Natural killer cell treated with Interleukin-12 subunit alpha and Interleukin-12 subunit beta and Interleukin-15 and Interleukin-18, amount 100 ng/mL, for 72 hours (primary cell): ENCODE results near the gene THTPA. TPM values are rescaled to one million over a fixed set of nuclear protein-coding genes. Genes with fewer than 3 reads are reported as not detected.
"Not testable (repeated sequence)": the region's sequence is repeated elsewhere in the genome, so short reads cannot be mapped to it uniquely, and the experiment has no call there.

Source experiments
- ATAC-seq, 2 donors: fragments of 150-1000 bp; cut with Tn5 transposase in 1 of 2; sonication (Bioruptor Pico), chemical (Tn5 transposase) in 1 of 2; 2 replicates each; pipeline ENCODE4 v1.10.0; 2021
- DNase-seq: peaks from one replicate; pipeline ENCODE4 v3.0.0; 2022; ENCODE audit warnings: low spot score
- H3K27ac Mint-ChIP-seq, 2 donors: 1 replicate in 1 of 2; 2 replicates in 1 of 2; pipeline ENCODE4 v1.8.0; 2022; ENCODE audit warnings: mixed read lengths in 2 of 2, mild to moderate bottlenecking in 1 of 2, moderate library complexity in 1 of 2
- H3K27me3 Mint-ChIP-seq, 2 donors: 1 replicate in 1 of 2; 2 replicates in 1 of 2; pipeline ENCODE4 v1.8.0; 2022; ENCODE audit warnings: mixed read lengths in 2 of 2
- H3K36me3 Mint-ChIP-seq: one replicate; pipeline ENCODE4 v1.8.0; 2022; ENCODE audit warnings: mixed read lengths
- H3K4me1 Mint-ChIP-seq, 2 donors: 1 replicate in 1 of 2; 2 replicates in 1 of 2; pipeline ENCODE4 v1.8.0; 2022; ENCODE audit warnings: low read depth in 2 of 2, mixed read lengths in 2 of 2, mild to moderate bottlenecking in 1 of 2
- H3K4me3 Mint-ChIP-seq: one replicate; pipeline ENCODE4 v1.8.0; 2022; ENCODE audit warnings: mixed read lengths
- H3K9me3 Mint-ChIP-seq: 2 replicates; pipeline ENCODE4 v1.8.0; 2022; ENCODE audit warnings: mixed read lengths
- total RNA-seq, 2 donors: library from RNA; stranded (reverse); gene quantifications; one replicate each; pipeline ENCODE4 v1.2.3, GENCODE V29; 2022

The THTPA gene
- total RNA-seq, 2 donors from 2014 or later, result 10.6 to 11.7 TPM

DNA sequence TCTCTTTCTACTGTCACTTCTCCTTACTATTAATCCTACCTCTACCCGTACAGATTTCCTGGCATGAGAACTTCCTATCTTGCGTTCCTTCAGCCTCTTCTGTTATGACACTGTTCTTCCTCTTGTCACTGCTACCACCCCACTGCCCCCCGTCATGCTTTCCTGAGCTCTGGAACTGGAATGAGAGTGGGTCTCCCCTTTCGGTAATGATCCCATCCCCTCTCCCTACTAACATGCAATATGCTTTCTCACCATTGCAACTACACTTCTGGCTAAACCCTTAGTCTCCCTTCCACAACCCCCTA is 16.4 kb downstream of the THTPA start:
- no peak for DNase-seq
- H3K4me3 Mint-ChIP-seq, result no peak overlapping the region
- H3K36me3 Mint-ChIP-seq, result no peaks in the 10 kb centered on the region
- peaks cover 18 to 19% of the 10 kb centered on the region in 2 donors for H3K4me1 Mint-ChIP-seq
- ATAC-seq, result no peak
- H3K27me3 Mint-ChIP-seq, result peaks cover 30 to 31% of the 10 kb centered on the region in 2 donors
- no peaks in the 10 kb centered on the region for H3K9me3 Mint-ChIP-seq
- no peak overlapping the region for H3K27ac Mint-ChIP-seq

DNA sequence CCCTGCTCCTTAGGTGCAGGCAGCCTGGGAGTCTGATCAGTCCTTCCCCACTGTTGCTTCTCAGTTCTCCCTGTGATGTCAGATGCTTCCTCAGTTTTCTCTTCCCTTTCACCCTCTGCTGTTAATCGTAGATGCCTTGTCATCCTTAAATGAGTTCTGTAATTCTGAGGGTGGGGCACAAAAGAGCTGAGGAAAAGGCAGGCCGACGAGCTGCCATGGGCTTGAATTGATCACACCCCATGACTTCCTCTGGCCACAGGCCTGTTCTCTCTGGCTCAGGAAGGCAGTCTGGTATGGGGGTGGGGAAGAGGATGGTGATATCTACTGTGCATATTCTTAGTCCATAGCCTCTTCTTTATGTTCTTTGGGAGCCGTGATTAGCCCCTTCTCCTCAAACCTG is 16.8 kb downstream of the THTPA start:
- Mint-ChIP-seq H3K4me1 (peaks cover 14 to 16% of the 10 kb centered on the region in 2 donors), H3K9me3 (no peaks in the 10 kb centered on the region), H3K4me3 (no peak overlapping the region), H3K27ac (no peak overlapping the region), H3K36me3 (no peaks in the 10 kb centered on the region), H3K27me3 (peaks cover 30 to 31% of the 10 kb centered on the region in 2 donors)
- ATAC-seq (no peak), DNase-seq (no peak)

DNA sequence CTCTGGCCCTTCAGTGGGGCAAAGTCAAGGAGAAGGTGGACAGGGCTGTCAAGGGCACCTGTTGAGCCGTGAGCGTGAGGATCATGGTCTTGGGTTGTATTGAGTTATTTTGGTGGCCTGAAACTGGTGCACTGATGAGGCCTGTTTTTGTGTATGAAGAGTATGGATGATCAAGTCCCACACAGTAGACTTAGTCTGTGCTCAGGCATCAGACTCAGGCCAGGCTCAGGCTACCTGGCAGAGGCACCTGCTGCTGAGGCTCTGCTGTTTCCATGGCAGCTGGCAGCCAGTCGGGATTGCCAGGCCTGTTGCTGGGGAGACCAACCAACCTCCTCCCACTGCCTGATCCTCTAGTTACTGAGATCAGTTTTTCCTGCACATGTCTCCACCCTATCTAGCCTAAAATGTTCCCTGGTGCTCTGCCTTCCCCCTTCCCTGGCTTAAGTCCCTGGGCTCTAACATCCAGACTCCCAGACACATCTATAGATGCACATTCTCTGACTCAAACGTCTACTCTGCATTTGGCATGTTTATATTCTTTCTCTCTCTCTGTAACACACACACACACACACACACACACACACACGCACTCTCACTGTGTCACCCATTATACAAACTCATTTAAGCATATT is 17.4 kb downstream of the THTPA start:
- Mint-ChIP-seq H3K36me3 (no peaks in the 10 kb centered on the region), H3K27me3 (peaks cover 35 to 36% of the 10 kb centered on the region in 2 donors), H3K9me3 (no peaks in the 10 kb centered on the region), H3K4me1 (peaks cover 13 to 14% of the 10 kb centered on the region in 2 donors), H3K4me3 (no peak overlapping the region), H3K27ac (no peak overlapping the region)
- no peak for ATAC-seq
- no peak for DNase-seq

DNA sequence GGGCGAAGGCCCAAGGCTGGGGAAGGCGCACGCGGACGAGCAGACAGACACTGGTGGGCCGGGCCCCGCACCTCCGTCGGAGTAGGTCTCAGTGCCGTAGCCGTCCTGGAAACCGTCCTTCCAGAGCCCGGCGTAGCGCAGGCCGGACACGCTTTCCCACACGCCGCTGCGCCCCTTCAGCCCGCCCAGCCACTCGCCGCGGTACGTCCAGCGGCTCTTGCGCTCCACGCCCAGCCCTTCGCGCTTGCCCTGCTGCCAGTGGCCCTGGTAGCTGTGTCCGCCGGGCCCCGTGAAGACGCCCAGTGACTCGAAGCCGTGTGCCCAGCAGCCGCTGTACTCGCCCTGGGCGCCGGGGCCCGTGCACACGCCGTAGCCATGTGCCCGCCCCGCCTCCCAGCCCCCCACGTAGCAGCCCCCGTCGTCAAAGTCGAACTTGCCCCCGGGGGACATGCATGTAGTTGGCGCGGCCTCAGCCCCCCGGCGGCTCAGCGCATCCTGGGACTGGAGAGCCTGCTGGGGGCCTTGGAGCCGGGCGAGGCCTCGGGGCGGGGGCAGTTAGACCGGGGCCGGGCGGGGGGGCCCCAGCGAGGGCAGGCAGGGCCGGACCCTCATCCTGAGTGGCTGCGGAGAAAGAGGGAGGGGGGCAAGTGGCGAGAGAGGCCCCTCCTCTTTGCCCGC is 21.1 kb downstream of the THTPA start:
- Mint-ChIP-seq H3K27me3 (peaks cover 44 to 48% of the 10 kb centered on the region in 2 donors), H3K36me3 (no peaks in the 10 kb centered on the region), H3K27ac (no peak overlapping the region), H3K4me3 (peak overlapping the region; percentile 48), H3K9me3 (no peaks in the 10 kb centered on the region), H3K4me1 (peaks cover 11 to 15% of the 10 kb centered on the region in 2 donors)
- ATAC-seq, result peak; percentile 21 to 55
- no peak for DNase-seq

DNA sequence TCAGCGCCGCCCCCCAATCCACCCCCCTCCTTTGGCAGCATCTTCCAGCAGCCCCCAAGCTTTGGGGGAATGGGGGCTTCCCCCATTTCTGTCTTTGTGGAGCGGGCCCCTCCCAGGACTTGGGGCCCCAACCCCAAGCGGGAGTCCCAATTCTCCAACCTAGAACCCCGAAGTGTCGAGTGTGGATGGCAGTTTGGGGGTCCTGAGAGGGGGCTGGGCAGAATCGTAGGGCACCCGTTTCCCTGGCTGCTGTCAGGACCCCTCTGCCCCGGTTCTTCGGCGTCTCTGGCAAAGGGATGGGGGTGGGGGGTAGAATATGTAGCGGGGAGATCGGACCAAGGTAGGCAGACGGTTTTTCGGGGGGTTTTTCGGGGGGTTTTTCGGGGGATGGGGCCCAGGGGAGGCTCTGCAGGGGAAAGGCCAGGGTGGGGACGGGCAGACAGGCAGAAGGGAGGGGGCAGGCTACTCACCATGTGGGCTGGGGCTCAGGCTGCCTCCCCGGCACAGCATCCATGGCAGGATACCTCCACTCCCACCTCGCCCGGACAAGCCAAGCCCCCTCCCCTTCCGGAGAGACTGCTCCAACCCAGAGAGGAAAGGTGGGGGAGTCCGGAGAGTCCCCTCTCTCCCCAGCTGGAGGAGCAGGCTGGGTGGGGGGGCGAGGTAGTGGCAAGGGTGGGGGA is 21.8 kb downstream of the THTPA start:
- peaks cover 40 to 45% of the 10 kb centered on the region in 2 donors for H3K27me3 Mint-ChIP-seq
- ATAC-seq, result no peak
- no peak overlapping the region for H3K27ac Mint-ChIP-seq
- H3K4me1 Mint-ChIP-seq, result peaks cover 4 to 15% of the 10 kb centered on the region in 2 donors
- no peaks in the 10 kb centered on the region for H3K36me3 Mint-ChIP-seq
- no peaks in the 10 kb centered on the region for H3K9me3 Mint-ChIP-seq
- DNase-seq, result no peak
- H3K4me3 Mint-ChIP-seq, result no peak overlapping the region

DNA sequence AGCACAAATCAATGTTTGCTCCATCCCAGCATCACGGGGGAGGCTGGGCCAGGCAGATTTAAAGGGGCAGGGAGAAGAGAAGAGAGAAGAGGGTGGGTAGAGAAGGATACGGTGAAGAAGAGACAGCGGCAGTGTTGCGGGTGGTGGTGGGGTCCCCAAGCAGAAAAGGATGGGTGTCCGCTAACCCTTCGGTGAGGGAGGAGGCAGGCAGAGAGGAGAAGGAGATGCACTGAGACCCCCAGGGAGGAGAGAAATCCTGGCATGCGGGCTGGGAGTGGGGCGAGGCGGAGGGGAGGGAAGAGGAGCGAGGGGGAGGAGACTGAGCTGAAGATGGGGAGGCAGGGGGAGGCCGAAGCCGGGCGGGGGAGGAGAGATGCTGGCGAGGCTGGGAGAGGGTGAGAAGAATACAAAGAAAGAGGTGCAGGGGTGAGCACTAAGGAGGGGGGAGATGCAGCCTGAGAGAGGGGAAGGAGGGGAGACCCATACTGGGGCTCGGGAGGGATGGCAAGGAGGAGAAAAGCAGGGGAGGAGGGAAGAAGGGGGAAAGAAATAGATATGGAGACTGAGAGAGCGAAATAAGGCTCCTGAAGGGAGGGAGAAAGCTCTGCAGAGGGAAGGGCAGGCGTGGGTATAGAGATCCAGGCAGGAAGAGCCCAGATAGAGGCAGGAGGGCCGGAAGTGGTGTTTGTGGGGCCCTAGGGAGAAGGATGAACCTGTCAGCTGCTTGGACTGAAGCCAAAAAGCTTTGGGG is 22.7 kb downstream of the THTPA start, which contains the start of gene JPH4:
Gene JPH4 (minus strand): TSS at position 231 of the 751 bp plus-strand sequence. CDS start 1,337 bp downstream, outside the sequence.
- Mint-ChIP-seq H3K9me3 (no peaks in the 10 kb centered on the region), H3K27ac (peak within 1 kb of the TSS in 1 of 2 donors; percentile 28), H3K4me1 (peaks cover 0 to 15% of the 10 kb centered on the region in 2 donors), H3K27me3 (peaks cover 40% of the 10 kb centered on the region in 2 donors), H3K4me3 (no peak within 1 kb of the TSS), H3K36me3 (no peaks in the 10 kb centered on the region)
- DNase-seq, result no peak
- no peak for ATAC-seq

DNA sequence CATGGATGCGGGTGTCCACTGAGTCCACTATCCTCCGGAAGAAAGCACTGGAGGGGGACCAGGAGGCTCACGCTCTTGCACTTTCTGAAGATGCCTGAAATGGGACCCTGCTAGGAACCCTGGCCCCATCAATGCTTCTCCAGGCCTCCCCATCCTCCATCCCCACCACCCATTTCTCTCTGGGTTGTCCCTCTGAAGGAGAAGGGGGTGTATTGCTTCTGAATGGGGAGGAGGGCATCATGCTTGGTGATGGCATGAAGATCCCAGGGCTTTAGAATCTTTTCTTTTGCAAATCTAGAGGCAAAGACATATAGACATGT is 23.2 kb downstream of the THTPA start:
- DNase-seq (no peak), ATAC-seq (no peak)
- Mint-ChIP-seq H3K27me3 (peaks cover 40% of the 10 kb centered on the region in 2 donors), H3K9me3 (no peaks in the 10 kb centered on the region), H3K4me1 (peaks cover 0 to 15% of the 10 kb centered on the region in 2 donors), H3K36me3 (no peaks in the 10 kb centered on the region), H3K27ac (no peak overlapping the region), H3K4me3 (no peak overlapping the region)

DNA sequence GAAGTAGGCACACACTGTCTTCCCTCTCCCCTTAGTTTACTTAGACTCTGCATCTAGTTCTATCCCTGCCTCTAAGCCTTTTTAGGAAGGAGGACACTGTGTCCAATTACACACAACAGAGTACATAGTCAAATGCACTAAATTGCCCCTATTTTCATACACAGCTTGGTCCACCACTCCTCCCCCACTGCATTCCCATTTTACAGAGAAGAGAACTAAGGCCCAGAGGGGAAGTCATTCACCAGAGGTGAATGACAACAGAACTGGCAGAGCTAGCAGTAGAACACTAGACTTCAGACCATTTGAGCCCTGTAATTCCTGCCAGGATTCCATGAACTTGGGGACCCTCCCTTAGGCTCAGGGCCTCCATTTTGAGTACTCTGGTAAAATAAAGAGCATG is 23.7 kb downstream of the THTPA start:
- Mint-ChIP-seq H3K9me3 (no peaks in the 10 kb centered on the region), H3K36me3 (no peaks in the 10 kb centered on the region), H3K27ac (no peak overlapping the region), H3K4me1 (peaks cover 0 to 15% of the 10 kb centered on the region in 2 donors), H3K4me3 (no peak overlapping the region), H3K27me3 (peaks cover 36 to 39% of the 10 kb centered on the region in 2 donors)
- ATAC-seq (no peak), DNase-seq (no peak)

DNA sequence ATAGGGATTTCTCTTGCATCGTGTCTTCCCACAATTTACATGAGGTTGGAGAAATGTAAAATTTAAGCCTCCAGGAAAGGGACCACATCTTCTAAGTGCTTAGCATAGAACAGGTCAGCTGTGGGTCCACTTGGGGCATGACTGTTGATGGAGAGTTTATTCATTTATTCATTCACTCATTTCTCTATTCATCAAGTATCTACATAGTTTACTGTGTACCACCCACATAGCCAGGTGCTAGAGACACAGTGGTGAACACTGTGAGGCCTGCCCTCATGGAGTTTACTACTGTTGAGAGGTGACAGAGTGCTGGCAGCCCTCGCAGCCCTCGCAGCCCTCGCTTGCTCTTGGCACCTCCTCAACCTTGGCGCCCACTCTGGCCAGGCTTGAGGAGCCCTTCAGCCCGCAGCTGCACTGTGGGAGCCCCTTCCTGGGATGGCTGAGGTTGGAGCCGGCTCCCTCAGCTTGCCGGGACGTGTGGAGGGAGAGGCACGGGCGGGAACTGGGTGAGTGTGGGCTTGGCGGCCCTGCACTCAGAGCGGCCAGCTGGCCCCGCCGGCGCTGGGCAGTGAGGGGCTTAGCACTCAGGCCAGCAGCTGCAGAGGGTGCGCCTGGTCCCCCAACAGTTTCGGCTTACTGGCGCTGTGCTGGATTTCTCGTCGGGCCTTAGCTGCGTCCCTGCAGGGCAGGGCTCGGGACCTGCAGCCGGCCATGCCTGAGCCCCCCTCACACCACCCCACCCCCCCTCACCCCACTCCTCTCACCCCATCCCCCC is 24.3 kb downstream of the THTPA start:
- Mint-ChIP-seq H3K27ac (no peak overlapping the region), H3K4me1 (peaks cover 0 to 15% of the 10 kb centered on the region in 2 donors), H3K36me3 (no peaks in the 10 kb centered on the region), H3K4me3 (no peak overlapping the region), H3K27me3 (peaks cover 30 to 35% of the 10 kb centered on the region in 2 donors), H3K9me3 (no peaks in the 10 kb centered on the region)
- DNase-seq (no peak), ATAC-seq (no peak)

DNA sequence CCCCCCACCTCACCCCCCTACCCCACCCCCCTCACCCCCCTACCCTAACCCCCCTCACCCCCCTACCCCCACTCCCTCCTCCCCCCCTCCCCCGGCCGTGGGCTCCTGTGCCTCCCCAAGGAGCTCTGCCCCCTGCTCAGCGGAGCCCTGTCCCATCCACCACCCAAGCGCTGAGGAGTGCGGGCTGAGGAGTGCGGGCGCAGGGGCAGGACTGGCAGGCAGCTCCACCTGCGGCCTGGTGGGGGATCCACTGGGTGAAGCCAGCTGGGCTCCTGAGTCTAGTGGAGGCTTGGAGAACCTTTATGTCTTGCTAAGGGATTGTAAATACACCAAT is 24.8 kb downstream of the THTPA start:
- Mint-ChIP-seq H3K27ac (no peak overlapping the region), H3K27me3 (peaks cover 28 to 34% of the 10 kb centered on the region in 2 donors)
- DNase-seq, result no peak

DNA sequence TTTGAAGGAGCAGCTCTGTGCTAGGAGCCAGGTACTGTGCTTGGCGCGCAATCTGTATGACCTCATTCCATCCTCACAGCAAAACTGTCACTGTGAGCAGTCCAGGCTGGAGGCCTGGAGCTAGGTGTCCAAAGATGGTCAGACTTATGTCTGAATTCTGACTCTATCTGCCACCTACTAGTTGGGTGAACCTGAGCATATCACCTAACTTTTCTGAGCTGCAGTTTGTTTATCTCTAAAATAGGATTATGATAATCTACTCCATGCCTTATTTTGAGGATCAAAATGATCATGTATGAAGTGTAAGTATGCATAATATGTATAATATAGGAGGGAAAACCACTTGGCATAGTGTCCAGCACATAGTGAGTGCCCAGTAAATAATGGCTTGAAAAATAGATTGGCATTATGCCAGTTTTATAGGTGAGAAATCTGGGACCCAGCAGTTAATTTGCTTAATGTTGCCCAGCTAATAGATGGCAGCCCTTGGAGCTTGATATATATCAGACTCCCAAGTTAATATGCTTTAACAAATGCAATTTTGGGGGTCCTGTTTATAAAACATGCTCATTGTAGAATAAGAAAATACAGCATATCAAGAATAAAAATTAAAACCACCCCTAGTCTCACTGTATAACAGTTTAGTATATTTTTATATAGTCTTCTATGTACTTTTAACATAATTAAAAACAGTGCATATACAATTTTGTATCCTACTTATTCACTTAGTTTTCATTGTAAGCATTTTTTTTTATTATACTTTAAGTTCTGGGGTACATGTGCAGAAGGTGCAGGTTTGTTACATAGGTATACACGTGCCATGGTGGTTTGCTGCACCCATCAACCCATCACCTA is 27.1 kb downstream of the THTPA start:
- Mint-ChIP-seq H3K36me3 (no peaks in the 10 kb centered on the region), H3K4me3 (no peak overlapping the region), H3K4me1 (peaks cover 0 to 7% of the 10 kb centered on the region in 2 donors), H3K27me3 (peaks cover 17 to 37% of the 10 kb centered on the region in 2 donors), H3K9me3 (no peaks in the 10 kb centered on the region), H3K27ac (no peak overlapping the region)
- ATAC-seq (no peak), DNase-seq (no peak)

More for the DNA sequence above, 24.8 kb downstream of the THTPA start:
- Mint-ChIP-seq H3K9me3 (no peaks in the 10 kb centered on the region), H3K4me3 (no peak overlapping the region), H3K4me1 (peaks cover 0 to 15% of the 10 kb centered on the region in 2 donors), H3K36me3 (no peaks in the 10 kb centered on the region)
- no peak for ATAC-seq

DNA sequence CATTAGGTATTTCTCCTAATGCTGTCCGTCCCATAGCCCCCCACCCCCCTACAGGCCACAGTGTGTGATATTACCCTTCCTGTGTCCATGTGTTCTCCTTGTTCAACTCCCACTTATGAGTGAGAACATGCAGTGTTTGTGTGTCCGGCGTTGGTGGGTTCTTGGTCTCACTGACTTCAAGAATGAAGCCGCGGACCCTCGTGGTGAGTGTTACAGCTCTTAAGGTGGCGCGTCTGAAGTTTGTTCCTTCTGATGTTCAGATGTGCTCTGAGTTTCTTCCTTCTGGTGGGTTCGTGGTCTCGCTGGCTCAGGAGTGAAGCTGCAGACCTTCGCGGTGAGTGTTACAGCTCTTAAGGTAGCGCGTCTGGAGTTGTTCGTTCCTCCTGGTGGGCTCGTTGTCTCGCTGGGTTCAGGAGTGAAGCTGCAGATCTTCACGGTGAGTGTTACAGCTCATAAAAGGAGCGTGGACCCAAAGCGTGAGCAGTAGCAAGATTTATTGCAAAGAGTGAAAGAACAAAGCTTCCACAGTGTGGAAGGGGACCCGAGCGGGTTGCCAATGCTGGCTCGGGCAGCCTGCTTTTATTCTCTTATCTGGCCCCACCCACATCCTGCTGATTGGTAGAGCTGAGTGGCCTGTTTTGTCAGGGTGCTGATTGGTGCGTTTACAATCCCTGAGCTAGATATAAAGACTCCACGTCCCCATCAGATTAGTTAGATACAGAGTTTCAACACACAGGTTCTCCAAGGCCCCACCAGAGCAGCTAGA is 27.9 kb downstream of the THTPA start:
- not testable (repeated sequence) for H3K4me1 Mint-ChIP-seq, DNase-seq, H3K4me3 Mint-ChIP-seq, H3K9me3 Mint-ChIP-seq, H3K27ac Mint-ChIP-seq, ATAC-seq, H3K36me3 Mint-ChIP-seq
- H3K27me3 Mint-ChIP-seq, result peaks cover 15 to 33% of the 10 kb centered on the region in 2 donors
